CMK (cell line): ENCODE results near the gene PNMA5.
"Not testable (repeated sequence)": the region's sequence is repeated elsewhere in the genome, so short reads cannot be mapped to it uniquely, and the experiment has no call there.

Experiments
- DNase-seq: peaks from one replicate; pipeline ENCODE4 v3.0.0-alpha.2; 2010; ENCODE audit warnings: low read depth

The PNMA5 gene

GRCh38 chrX:152993933-152994332 is at the start of gene PNMA5:
Gene PNMA5 (minus strand): TSS chrX:152994116. CDS start chrX:152991598, 2,518 bp downstream.
- no peak for DNase-seq

- DNase-seq, result peak; percentile 7
These were observed 38.6 kb upstream of the PNMA5 start for GRCh38 chrX:153032397-153033118.

- DNase-seq, result no peak
These were observed 36.9 kb upstream of the PNMA5 start for GRCh38 chrX:153030801-153031200.

- no peak for DNase-seq
These were observed 36.0 kb upstream of the PNMA5 start for GRCh38 chrX:153029875-153030274.

GRCh38 chrX:153029162-153029561 is 35.2 kb upstream of the PNMA5 start:
- DNase-seq, result no peak

GRCh38 chrX:153028487-153028886 is 34.6 kb upstream of the PNMA5 start:
- not testable (repeated sequence) for DNase-seq

GRCh38 chrX:153026501-153026900 is 32.6 kb upstream of the PNMA5 start:
- not testable (repeated sequence) for DNase-seq

- no peak for DNase-seq
These were observed 25.2 kb upstream of the PNMA5 start for GRCh38 chrX:153019166-153019565.

GRCh38 chrX:153017174-153017573 is 23.3 kb upstream of the PNMA5 start:
- not testable (repeated sequence) for DNase-seq

GRCh38 chrX:153004780-153005179 is 10.9 kb upstream of the PNMA5 start:
- no peak for DNase-seq

GRCh38 chrX:153003981-153004380 is 10.1 kb upstream of the PNMA5 start:
- DNase-seq, result no peak

GRCh38 chrX:153002182-153002581 is 8.3 kb upstream of the PNMA5 start:
- DNase-seq, result not testable (repeated sequence)

GRCh38 chrX:152997337-152997736 is 3.4 kb upstream of the PNMA5 start:
- no peak for DNase-seq

- no peak for DNase-seq
These were observed 1.8 kb downstream of the PNMA5 start for GRCh38 chrX:152992115-152992514.

GRCh38 chrX:152991123-152991522 is 2.8 kb downstream of the PNMA5 start:
- DNase-seq, result no peak

GRCh38 chrX:152989292-152989658 is 4.6 kb downstream of the PNMA5 start:
- no peak for DNase-seq

- no peak for DNase-seq
These were observed 5.2 kb downstream of the PNMA5 start for GRCh38 chrX:152988536-152989291.

GRCh38 chrX:152987801-152988200 is 6.1 kb downstream of the PNMA5 start:
- DNase-seq, result no peak

GRCh38 chrX:152987156-152987555 is 6.8 kb downstream of the PNMA5 start:
- DNase-seq, result not testable (repeated sequence)

GRCh38 chrX:152985383-152985782 is 8.5 kb downstream of the PNMA5 start:
- DNase-seq, result not testable (repeated sequence)

- no peak for DNase-seq
These were observed 25.7 kb downstream of the PNMA5 start for GRCh38 chrX:152968193-152968592.

- no peak for DNase-seq
These were observed 33.8 kb downstream of the PNMA5 start for GRCh38 chrX:152960115-152960514.

- no peak for DNase-seq
These were observed 34.3 kb downstream of the PNMA5 start for GRCh38 chrX:152959626-152960025.
